Airway epithelial cell (primary cell): Measurements from ENCODE around the gene TBC1D12. TPM values are rescaled to one million over a fixed set of nuclear protein-coding genes. Genes with fewer than 3 reads are reported as not detected.

Experiments
- total RNA-seq: library from RNA; depleted of rRNA; stranded (reverse); fragments of >200 nt; gene quantifications from 2 replicates; pipeline ENCODE4 v1.2.3, GENCODE V29; 2015

The TBC1D12 gene
- total RNA-seq, result 6.7 and 8.2 TPM in 2 replicates

GRCh38 chr10:94402204-94402842, at the start of gene TBC1D12:
TBC1D12 (plus strand) TSS chr10:94402541; CDS start chr10:94402614, 73 bp downstream.

DNA sequence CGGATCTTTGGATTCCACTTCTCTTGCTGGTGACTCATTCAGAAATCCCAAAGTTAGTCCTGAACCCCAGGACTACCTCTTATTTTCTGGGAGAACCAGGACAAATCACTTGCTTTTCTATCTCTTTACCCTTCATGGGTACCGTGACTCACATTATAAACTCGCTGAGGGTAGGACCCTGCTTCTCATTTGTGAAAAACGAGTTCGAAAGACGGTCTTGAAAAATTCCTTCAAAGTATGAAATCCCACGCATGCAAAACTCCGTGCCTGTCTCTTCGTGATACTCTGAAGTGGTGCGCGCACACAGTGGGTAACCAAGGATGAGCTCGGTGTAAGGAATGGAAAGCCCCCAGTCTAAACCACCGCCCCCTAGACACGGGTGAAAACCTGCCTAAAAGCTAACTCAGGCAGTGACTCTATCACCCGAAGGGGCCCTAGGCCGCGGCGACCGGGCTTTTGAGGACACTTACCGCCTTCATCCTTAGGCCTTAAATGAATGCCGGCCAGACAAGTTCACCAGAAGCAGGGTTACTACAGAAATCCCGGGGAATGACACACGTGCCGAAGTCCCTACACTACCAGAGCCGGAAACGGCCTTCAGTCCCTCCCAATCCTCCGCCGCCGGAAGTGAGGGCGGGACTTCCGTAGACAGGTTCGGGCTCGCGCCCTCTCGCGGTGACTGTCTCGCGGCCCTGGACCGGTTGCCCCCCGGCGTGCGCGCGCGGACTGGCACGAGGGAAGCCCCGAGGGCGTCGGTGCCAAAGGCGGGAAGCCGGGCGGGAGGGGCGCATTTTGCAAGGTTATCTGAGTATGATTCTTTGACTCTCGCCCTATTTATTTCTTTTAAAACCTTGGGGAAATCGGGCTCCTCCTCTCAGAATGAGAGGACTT, 39.7 kb upstream of the TBC1D12 start, which contains the start of gene NOC3L:
Gene NOC3L (minus strand): TSS at position 580 of the 891 bp plus-strand sequence. CDS start 101 bp downstream, at position 479.

DNA sequence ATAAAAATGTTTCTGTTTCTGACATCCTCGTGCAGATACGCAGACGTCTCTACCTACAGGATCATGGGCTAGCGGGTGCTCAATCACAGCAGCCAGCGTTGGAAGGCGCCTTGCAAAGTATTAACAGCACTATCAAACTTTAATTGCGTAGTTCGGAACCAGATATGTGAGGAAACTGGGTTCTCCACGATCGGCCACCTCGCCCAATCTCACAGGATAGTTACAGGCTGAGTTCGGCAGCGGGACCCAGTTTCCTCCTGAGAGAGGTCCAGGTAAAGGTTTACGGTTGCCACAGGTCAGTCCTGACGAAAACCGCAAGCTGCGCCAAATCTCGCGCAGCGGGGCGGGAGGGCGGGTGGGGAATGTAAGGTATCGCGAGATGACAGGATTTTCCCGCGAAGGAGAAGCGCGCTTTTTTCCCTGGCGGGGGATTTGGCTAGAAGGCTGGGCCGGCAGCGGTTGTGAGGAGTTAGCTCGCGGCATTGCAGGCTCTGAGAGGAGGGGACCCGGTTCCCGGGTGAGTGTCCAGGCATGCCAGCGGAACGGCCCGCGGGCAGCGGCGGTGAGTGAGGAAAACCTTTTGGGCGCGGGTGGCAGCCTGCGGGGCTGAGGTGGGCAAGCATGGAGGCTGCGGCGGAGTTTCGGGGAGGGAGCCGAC, 143.2 kb downstream of the TBC1D12 start, which contains the start of gene HELLS:
Gene HELLS (plus strand): TSS at position 398 of the 658 bp plus-strand sequence. CDS start 134 bp downstream, at position 532.

Other genes starting within 250 kb of the TBC1D12 start
- 13.8 and 18.5 TPM in 2 replicates for gene NOC3L, start 39.6 kb upstream of the TBC1D12 start, total RNA-seq
- 30.3 and 44.2 TPM in 2 replicates for gene HELLS, start 143.2 kb downstream of the TBC1D12 start, total RNA-seq